Immature natural killer cell (primary cell): ENCODE results near the gene ZNF92. TPM values are rescaled to one million over a fixed set of nuclear protein-coding genes. Genes with fewer than 3 reads are reported as not detected.
"Not testable (repeated sequence)": the region's sequence is repeated elsewhere in the genome, so short reads cannot be mapped to it uniquely, and the experiment has no call there.

ENCODE experiments used
- DNase-seq, 3 donors: peaks; one replicate each; pipeline ENCODE4 v3.0.0; 2022; ENCODE audit warnings: mixed read lengths in 1 of 3
- H3K27ac Mint-ChIP-seq, 6 donors: one replicate each; pipeline ENCODE4 v1.8.0; 2020; ENCODE audit warnings: mixed read lengths in 6 of 6, mild to moderate bottlenecking in 5 of 6, inconsistent platforms in 4 of 6, moderate library complexity in 3 of 6
- H3K27me3 Mint-ChIP-seq, 3 donors: one replicate each; pipeline ENCODE4 v1.8.0; 2020 to 2021; ENCODE audit warnings: low read depth in 3 of 3, mild to moderate bottlenecking in 3 of 3, mixed read lengths in 3 of 3, moderate library complexity in 3 of 3, inconsistent platforms in 1 of 3
- H3K36me3 Mint-ChIP-seq, 3 donors: one replicate each; pipeline ENCODE4 v1.8.0; 2020; ENCODE audit warnings: mixed read lengths in 3 of 3, inconsistent platforms in 2 of 3, mild to moderate bottlenecking in 2 of 3
- H3K4me1 Mint-ChIP-seq, 2 donors: one replicate each; pipeline ENCODE4 v1.8.0; 2020; ENCODE audit warnings: inconsistent platforms in 2 of 2, mild to moderate bottlenecking in 2 of 2, mixed read lengths in 2 of 2, moderate library complexity in 1 of 2
- H3K4me3 Mint-ChIP-seq, 5 donors: one replicate each; pipeline ENCODE4 v1.8.0; 2020; ENCODE audit warnings: mild to moderate bottlenecking in 5 of 5, mixed read lengths in 5 of 5, inconsistent platforms in 3 of 5, moderate library complexity in 3 of 5
- H3K9me3 Mint-ChIP-seq, 6 donors: one replicate each; pipeline ENCODE4 v1.8.0; 2020; ENCODE audit warnings: mild to moderate bottlenecking in 6 of 6, mixed read lengths in 6 of 6, inconsistent platforms in 4 of 6, moderate library complexity in 3 of 6
- polyA plus RNA-seq, 3 donors: library from polyadenylated mRNA; unstranded; fragments of 300-500 nt; fragmentation: Illumina TruSeq; gene quantifications; one replicate each; pipeline ENCODE4 v1.2.3, GENCODE V29; 2021

Gene ZNF92
- polyA plus RNA-seq, 3 donors from 2014 or later, result 13.1 to 14.4 (median 14.1) TPM

DNA sequence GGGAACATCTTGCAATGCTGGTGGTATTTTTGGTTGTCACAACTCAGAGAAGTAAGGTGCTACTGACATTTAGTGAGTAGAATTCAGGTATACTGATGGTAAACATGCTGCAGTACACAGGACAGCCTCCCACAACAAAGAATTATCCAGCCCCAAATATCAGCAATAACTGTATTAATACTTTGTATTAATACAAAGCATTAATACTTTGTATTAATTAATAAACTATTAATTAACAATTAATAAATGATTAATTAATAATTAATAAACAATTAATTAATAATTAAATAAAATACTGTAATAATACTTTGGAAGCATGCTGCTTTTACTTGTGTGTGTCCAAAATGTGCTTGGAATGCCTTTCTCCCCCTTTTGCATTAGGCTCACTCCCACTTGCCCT is 62.5 kb downstream of the ZNF92 start:
- Mint-ChIP-seq H3K9me3 (peaks cover 0 to 4% (median 0%) of the 10 kb centered on the region in 6 donors), H3K4me1 (peaks cover 4 to 7% of the 10 kb centered on the region in 2 donors), H3K36me3 (peaks cover 0 to 5% (median 3%) of the 10 kb centered on the region in 3 donors), H3K27ac (peak overlapping the region in 1 of 6 donors; percentile 31), H3K4me3 (no peak overlapping the region), H3K27me3 (peaks cover 2 to 7% (median 2%) of the 10 kb centered on the region in 3 donors)
- no peak for DNase-seq

DNA sequence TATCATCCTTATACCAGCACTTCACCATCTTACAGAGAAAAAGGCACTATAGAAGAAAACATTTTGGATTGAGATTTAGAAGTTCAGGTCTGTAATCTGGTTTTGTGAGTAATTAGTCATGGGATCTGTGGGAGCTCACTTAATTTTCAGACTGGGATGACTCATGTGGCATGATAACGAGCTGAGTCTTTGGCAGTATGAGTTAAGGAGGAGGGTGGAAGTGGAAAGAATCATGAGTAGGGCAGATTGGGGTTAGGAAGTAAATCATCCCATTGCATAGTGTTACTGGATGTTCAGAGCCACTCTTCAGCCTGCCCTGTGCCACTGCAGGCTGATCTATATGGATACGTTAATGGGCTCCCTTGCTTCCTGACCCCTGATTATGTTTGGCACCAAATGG is 64.9 kb downstream of the ZNF92 start:
- Mint-ChIP-seq H3K27me3 (peaks cover 0 to 9% (median 2%) of the 10 kb centered on the region in 3 donors), H3K4me1 (peaks cover 0 to 1% of the 10 kb centered on the region in 2 donors), H3K9me3 (no peaks in the 10 kb centered on the region), H3K36me3 (peaks cover 0 to 5% (median 3%) of the 10 kb centered on the region in 3 donors), H3K27ac (no peak overlapping the region), H3K4me3 (no peak overlapping the region)
- DNase-seq, result no peak

DNA sequence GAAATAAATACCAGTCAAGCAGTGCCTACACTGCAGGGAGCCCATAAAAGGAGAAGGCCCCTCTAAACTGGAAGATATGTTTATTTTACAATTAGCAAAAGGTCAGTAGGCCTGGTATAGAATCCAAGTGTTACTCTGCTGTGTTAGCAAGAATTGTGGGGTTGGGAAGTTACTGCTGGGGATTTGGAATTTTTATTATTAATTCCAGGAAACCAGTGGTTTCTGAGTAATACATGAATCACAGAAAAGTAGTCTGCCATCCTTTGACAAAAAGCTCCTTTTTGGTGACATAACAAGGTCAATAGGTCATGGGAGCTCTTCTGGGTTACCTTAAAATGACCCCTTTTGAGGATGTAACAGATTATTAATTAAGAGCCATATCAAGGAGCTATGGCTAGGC is 67.4 kb downstream of the ZNF92 start:
- Mint-ChIP-seq H3K4me3 (no peak overlapping the region), H3K27me3 (peaks cover 0 to 13% (median 2%) of the 10 kb centered on the region in 3 donors), H3K27ac (no peak overlapping the region)

DNA sequence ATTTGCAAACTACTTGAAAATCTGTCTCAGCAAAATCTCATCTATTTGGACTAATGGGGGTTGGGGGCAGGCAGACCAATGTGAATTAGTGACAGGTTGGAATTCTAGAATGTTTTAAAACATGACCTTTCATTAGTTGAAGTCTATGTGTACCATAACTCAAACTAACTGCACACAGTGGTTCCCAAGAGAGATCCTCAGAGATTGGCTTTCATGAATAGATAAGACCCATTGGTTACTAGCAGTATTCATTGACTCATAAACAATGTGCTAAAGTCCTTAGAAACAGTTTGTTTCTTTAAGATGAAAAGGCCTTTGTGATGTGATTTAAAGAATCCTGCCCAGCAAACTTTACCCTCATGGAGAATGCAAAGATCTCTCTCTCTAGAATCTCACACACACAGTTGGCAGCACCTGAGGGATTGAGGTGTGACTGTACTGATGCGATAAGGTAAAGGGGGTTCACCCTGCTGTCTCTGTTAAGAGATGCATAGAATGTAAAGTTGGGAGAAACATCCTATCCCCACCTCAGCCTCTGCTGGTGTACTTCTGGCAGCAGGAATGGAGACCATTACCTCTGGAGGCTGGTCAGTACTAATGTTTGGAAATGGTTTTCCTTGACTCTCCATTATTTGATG is 70.7 kb downstream of the ZNF92 start:
- Mint-ChIP-seq H3K4me1 (peaks cover 2% of the 10 kb centered on the region in 2 donors), H3K36me3 (peaks cover 0 to 3% (median 0%) of the 10 kb centered on the region in 3 donors), H3K27me3 (peaks cover 0 to 10% (median 0%) of the 10 kb centered on the region in 3 donors), H3K4me3 (no peak overlapping the region), H3K27ac (no peak overlapping the region), H3K9me3 (no peaks in the 10 kb centered on the region)
- no peak for DNase-seq

More for the DNA sequence above, 67.4 kb downstream of the ZNF92 start:
- peaks cover 0 to 3% (median 0%) of the 10 kb centered on the region in 3 donors for H3K36me3 Mint-ChIP-seq
- no peaks in the 10 kb centered on the region for H3K4me1 Mint-ChIP-seq
- no peaks in the 10 kb centered on the region for H3K9me3 Mint-ChIP-seq
- no peak for DNase-seq

DNA sequence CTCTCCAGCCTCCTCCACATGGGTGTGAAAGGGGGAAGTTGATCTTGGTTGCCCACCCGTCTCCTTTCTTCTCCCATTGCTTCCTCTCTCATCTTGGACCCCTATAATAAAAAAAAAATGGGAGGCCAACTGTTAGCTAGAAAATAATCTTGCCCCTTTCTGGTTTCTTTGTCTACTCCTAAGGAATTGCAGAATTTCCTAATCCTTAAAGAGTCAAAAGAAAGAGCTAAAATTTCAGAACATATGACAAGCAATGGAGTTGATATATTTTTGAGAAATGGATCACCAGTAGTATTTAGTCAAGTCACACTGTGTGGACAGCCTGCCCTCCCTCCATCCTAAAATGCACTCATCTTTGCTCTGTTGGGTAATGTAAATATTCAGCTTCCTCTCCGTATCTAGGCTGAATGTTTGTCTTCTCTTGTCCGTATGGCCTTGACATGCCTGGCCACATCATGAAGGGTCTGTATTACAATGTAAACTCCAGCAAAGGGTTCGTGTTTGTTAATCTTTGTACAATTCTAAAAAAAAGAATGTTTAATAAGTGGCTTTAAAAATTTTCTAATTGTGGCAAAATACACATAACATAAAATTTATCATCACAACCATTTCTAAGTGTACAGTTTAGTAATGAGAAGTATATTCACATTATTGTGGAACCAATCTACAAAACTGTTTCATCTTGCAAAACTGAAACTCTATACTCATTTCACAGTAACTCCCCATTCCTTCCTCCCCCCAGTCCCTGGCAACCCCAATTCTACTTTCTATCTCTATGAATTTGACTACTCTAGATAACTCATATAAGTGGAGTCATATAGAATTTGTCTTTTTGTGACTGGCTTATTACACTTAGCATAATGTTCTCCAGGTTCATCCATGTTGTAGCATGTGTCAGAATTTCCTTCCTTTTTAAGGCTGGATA is 71.5 kb downstream of the ZNF92 start:
- H3K4me1 Mint-ChIP-seq, result peaks cover 7 to 9% of the 10 kb centered on the region in 2 donors
- H3K27ac Mint-ChIP-seq, result no peak overlapping the region
- no peaks in the 10 kb centered on the region for H3K9me3 Mint-ChIP-seq
- H3K27me3 Mint-ChIP-seq, result peaks cover 3 to 10% (median 3%) of the 10 kb centered on the region in 3 donors
- no peak for DNase-seq
- H3K4me3 Mint-ChIP-seq, result no peak overlapping the region
- peaks cover 0 to 3% (median 0%) of the 10 kb centered on the region in 3 donors for H3K36me3 Mint-ChIP-seq

DNA sequence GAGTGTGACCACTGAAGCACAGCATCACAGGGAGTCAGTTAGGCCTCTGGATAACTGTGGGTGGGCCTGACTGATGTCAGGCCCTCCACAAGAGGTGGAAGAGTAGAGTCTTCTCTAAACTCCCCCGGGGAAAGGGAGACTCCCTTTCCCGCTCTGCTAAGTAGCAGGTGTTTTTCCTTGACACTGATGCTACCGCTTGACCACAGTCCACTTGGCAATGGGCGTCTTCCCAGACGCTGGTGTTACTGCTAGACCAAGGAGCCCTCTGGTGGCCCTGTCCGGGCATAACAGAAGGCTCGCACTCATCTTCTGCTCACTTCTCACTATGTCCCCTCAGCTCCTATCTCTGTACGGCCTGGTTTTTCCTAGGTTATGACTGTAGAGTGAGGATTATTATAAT is 73.4 kb downstream of the ZNF92 start:
- H3K36me3 Mint-ChIP-seq, H3K27me3 Mint-ChIP-seq, H3K4me1 Mint-ChIP-seq, DNase-seq, H3K4me3 Mint-ChIP-seq, H3K27ac Mint-ChIP-seq, H3K9me3 Mint-ChIP-seq: not testable (repeated sequence)

DNA sequence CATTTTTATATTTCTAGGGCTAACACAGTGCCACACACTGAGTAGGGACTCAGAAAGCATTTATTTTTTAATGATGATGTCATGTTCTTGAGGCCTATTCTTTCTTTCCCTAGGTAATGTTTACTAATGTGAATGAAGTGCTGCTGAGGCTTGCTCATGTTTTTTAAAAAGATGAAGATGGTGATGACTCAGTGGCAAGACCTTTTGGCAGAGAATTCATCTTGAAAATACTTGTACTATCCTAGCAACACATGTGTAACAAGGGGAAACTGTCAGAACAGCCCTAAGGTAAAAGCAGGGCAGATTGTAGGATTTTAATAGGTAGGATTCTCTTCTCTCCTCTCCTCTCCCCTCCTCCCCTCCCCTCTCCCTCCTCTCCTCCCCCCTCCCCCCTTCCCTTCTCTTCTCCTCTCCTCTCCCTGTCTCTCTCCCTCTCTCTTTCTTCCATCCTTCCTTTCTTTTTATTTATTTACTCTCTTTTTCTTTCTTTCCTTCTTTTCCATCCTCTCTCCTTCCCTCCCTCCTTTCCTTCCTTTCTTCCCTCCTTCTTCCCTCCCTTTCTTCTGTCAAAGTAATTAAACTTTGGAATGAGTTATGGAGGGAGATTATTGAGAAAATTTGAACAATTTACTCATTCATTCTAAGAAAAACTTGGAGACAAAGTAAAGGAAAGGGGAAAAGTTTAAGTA is 75.3 kb downstream of the ZNF92 start:
- Mint-ChIP-seq H3K27ac (no peak overlapping the region), H3K4me3 (no peak overlapping the region), H3K4me1 (peaks cover 7 to 9% of the 10 kb centered on the region in 2 donors), H3K27me3 (peaks cover 3% of the 10 kb centered on the region in 3 donors), H3K9me3 (no peaks in the 10 kb centered on the region), H3K36me3 (no peaks in the 10 kb centered on the region)
- no peak for DNase-seq

DNA sequence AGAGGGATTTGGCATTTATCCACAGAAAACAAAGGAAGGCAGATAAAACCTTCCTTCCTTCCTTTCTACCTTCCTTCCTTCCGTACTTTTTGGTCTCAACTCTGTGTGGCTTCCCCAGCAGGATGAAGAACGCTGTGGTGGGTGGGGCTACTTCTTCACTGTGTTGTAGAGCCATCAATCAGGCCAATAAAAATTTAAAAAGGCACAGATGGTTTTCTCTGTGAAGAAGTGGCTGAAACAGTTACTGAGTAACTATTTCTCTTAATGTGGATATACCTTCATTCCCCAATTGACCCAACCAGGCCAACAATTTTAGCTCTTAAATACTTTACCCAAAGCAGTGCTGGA is 75.8 kb downstream of the ZNF92 start:
- Mint-ChIP-seq H3K27ac (no peak overlapping the region), H3K27me3 (peaks cover 3 to 4% (median 3%) of the 10 kb centered on the region in 3 donors), H3K9me3 (no peaks in the 10 kb centered on the region), H3K4me1 (peaks cover 10 to 12% of the 10 kb centered on the region in 2 donors), H3K4me3 (peak overlapping the region in 1 of 5 donors; percentile 7), H3K36me3 (no peaks in the 10 kb centered on the region)
- no peak for DNase-seq
